ENCODE measurements around the gene SYNDIG1.

DNA sequence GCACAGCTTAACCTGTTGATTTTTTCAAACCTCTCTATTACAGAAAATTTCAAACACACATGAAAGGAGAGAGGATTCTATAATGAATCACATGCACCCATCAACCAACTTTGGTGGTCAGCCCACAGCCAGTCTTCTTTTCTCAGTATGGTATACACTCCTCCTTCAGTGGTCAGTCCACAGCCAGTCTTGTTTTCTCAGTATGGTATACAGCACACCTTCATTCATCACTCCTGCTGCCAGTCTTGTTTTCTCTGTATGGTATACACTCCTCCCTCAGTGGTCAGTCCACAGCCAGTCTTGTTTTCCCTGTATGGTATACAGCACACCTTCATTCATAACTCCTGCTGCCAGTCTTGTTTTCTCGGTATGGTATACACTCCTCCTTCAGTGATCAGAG is 67.8 kb downstream of the SYNDIG1 start:
- TF ChIP-seq EZH2 (IDR thresholded peaks at IDR 0.05): no peak
- TF ChIP-seq POLR2AphosphoS5 (IDR thresholded peaks at IDR 0.05; ENCODE audit: borderline replicate concordance, low read depth, low read length): no peak
